ENCODE data around the gene SAA4.

GRCh38 chr11:18253233-18253632 is 16.6 kb upstream of the SAA4 start:
- TF ChIP-seq CTCF (conservative IDR thresholded peaks at IDR 0.05 in 1 of 2, IDR thresholded peaks at IDR 0.05 in 1 of 2; ENCODE audit: extremely low read depth in 1 of 2, insufficient read depth in 1 of 2, low read depth in 1 of 2, low read length in 2 of 2): peak in 1 of 2 donors; percentile 11
- TF ChIP-seq EZH2 (IDR thresholded peaks at IDR 0.05; ENCODE audit: borderline replicate concordance, low read length): no peak

Data from mammary epithelial cell (primary cell).